Activated naive CD4-positive, alpha-beta T cell treated with anti-CD3 and anti-CD28 coated beads, Interleukin-2, amount 10 ng/mL, durations not matched to agents 7 days and 5 days (primary cell): ENCODE measurements around the gene ADTRP.
"Not testable (repeated sequence)": the region's sequence is repeated elsewhere in the genome, so short reads cannot be mapped to it uniquely, and the experiment has no call there.

Experiments used
- CTCF ChIA-PET: fragments of 350-600 bp; sonication (Branson Sonifier 250); formaldehyde crosslinking; loops from one replicate; lab custom pipeline; 2021; ENCODE audit warnings: antibody characterized with exemption; lab: Charles Lee
- DNase-seq: peaks from one replicate; pipeline ENCODE4 v3.0.0-alpha.2; 2020
- H3K27ac Mint-ChIP-seq: one replicate; pipeline ENCODE4 v1.8.0; 2021; ENCODE audit warnings: mild to moderate bottlenecking, moderate library complexity, mixed read lengths
- H3K27me3 Mint-ChIP-seq: one replicate; pipeline ENCODE4 v1.8.0; 2021; ENCODE audit warnings: mild to moderate bottlenecking, mixed read lengths
- H3K36me3 Mint-ChIP-seq: one replicate; pipeline ENCODE4 v1.8.0; 2021; ENCODE audit warnings: mixed read lengths
- H3K4me1 Mint-ChIP-seq: one replicate; pipeline ENCODE4 v1.8.0; 2021; ENCODE audit warnings: mixed read lengths
- H3K4me3 Mint-ChIP-seq: one replicate; pipeline ENCODE4 v1.8.0; 2021; ENCODE audit warnings: mild to moderate bottlenecking, moderate library complexity, mixed read lengths
- H3K9me3 Mint-ChIP-seq: one replicate; pipeline ENCODE4 v1.8.0; 2021; ENCODE audit warnings: mixed read lengths

Gene ADTRP

GRCh38 chr6:11684901-11685480 is 93.6 kb downstream of the ADTRP start:
- Mint-ChIP-seq H3K9me3 (peaks cover 5% of the 10 kb centered on the region), H3K4me1 (no peaks in the 10 kb centered on the region), H3K27me3 (no peaks in the 10 kb centered on the region), H3K36me3 (no peaks in the 10 kb centered on the region), H3K4me3 (no peak overlapping the region), H3K27ac (no peak overlapping the region)
- CTCF ChIA-PET: interaction anchor here (0.6 kb wide), 1 partner anchor 147 kb away, joined by 3 read pairs; no protein-coding TSS in a partner anchor
- DNase-seq: no peak

GRCh38 chr6:11683871-11684270 is 94.7 kb downstream of the ADTRP start:
- CTCF ChIA-PET: no interaction called here
- DNase-seq: no peak
- no peak overlapping the region for H3K27ac Mint-ChIP-seq
- H3K4me3 Mint-ChIP-seq: no peak overlapping the region
- peaks cover 6% of the 10 kb centered on the region for H3K9me3 Mint-ChIP-seq
- no peaks in the 10 kb centered on the region for H3K4me1 Mint-ChIP-seq
- H3K36me3 Mint-ChIP-seq: no peaks in the 10 kb centered on the region
- H3K27me3 Mint-ChIP-seq: no peaks in the 10 kb centered on the region

GRCh38 chr6:11682561-11682975 is 96.0 kb downstream of the ADTRP start:
- Mint-ChIP-seq H3K9me3 (peaks cover 6% of the 10 kb centered on the region), H3K36me3 (no peaks in the 10 kb centered on the region), H3K27ac (no peak overlapping the region), H3K4me3 (no peak overlapping the region), H3K4me1 (no peaks in the 10 kb centered on the region), H3K27me3 (no peaks in the 10 kb centered on the region)
- no peak for DNase-seq
- CTCF ChIA-PET: no interaction called here

DNA sequence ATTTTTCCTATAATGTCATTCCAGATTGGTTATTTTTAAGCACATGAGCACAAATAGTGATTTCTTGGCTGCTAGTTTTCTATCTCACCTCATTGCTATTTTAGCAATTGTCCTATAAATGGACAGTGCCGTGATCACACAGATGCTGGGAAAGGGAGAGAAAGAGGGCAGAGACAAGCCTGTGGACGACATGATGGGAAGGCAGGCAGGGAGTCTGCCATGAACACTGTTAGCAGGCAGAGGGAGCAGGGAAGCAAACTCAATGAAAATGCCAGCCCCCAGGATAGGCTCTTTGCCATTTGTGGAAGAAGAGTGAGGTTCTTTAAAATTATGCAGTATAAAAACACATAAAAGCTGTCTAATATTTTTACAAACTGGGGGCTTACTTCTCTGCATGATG is 96.8 kb downstream of the ADTRP start:
- Mint-ChIP-seq H3K36me3 (no peaks in the 10 kb centered on the region), H3K4me1 (no peaks in the 10 kb centered on the region), H3K9me3 (peaks cover 6% of the 10 kb centered on the region), H3K27me3 (no peaks in the 10 kb centered on the region), H3K4me3 (no peak overlapping the region), H3K27ac (no peak overlapping the region)
- no peak for DNase-seq
- CTCF ChIA-PET: no interaction called here

GRCh38 chr6:11681357-11681756 is 97.2 kb downstream of the ADTRP start:
- H3K4me3 Mint-ChIP-seq: no peak overlapping the region
- no peak overlapping the region for H3K27ac Mint-ChIP-seq
- no peak for DNase-seq
- peaks cover 6% of the 10 kb centered on the region for H3K9me3 Mint-ChIP-seq
- CTCF ChIA-PET: no interaction called here
- no peaks in the 10 kb centered on the region for H3K36me3 Mint-ChIP-seq
- no peaks in the 10 kb centered on the region for H3K27me3 Mint-ChIP-seq
- H3K4me1 Mint-ChIP-seq: no peaks in the 10 kb centered on the region

GRCh38 chr6:11680479-11680878 is 98.1 kb downstream of the ADTRP start:
- H3K9me3 Mint-ChIP-seq, H3K4me3 Mint-ChIP-seq, CTCF ChIA-PET, H3K36me3 Mint-ChIP-seq, DNase-seq, H3K27ac Mint-ChIP-seq, H3K4me1 Mint-ChIP-seq, H3K27me3 Mint-ChIP-seq: not testable (repeated sequence)

DNA sequence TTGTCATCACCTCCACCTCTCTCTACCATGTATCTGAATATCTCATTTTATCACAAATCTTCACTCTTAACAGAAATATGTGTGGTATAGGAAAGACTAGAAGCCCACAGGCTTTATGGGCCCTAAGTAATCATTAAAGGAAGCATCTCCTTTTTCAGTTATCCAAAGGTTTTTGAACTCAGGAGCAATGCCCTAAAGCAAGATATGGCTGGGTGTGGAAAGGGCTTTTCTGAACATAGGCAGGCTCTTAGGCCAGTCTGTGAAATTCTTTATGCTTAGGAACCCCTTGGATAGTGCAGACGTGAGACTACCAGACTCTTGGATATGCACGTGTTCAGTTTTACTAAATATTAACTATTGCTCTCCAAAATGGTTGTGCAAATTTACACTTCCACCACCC is 99.5 kb downstream of the ADTRP start:
- Mint-ChIP-seq H3K27me3 (no peaks in the 10 kb centered on the region), H3K36me3 (no peaks in the 10 kb centered on the region), H3K4me3 (no peak overlapping the region), H3K27ac (no peak overlapping the region), H3K4me1 (no peaks in the 10 kb centered on the region), H3K9me3 (peaks cover 6% of the 10 kb centered on the region)
- CTCF ChIA-PET: no interaction called here
- DNase-seq: no peak

DNA sequence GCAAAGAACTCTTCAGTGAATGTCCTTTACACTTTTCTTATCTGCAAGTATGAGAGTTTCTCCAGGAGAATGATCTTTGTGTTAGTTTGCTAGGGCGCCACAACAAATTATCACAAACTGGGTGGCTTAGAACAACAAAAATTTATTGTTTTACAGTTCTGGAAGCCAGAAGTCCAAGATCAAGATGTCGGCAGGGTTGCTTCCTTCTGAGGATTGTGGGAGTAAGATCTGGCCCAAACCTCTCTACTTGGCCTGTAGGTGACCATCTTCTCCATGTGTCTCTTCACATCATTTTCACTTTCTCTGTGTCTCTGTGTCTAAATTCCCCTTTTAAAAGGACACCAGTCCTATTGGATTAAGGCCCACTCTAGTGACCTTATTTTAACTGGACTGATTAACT is 103.0 kb downstream of the ADTRP start:
- no peaks in the 10 kb centered on the region for H3K4me1 Mint-ChIP-seq
- CTCF ChIA-PET: no interaction called here
- H3K27ac Mint-ChIP-seq: no peak overlapping the region
- no peak overlapping the region for H3K4me3 Mint-ChIP-seq
- H3K9me3 Mint-ChIP-seq: peaks cover 3% of the 10 kb centered on the region
- DNase-seq: no peak
- no peaks in the 10 kb centered on the region for H3K36me3 Mint-ChIP-seq
- no peaks in the 10 kb centered on the region for H3K27me3 Mint-ChIP-seq

DNA sequence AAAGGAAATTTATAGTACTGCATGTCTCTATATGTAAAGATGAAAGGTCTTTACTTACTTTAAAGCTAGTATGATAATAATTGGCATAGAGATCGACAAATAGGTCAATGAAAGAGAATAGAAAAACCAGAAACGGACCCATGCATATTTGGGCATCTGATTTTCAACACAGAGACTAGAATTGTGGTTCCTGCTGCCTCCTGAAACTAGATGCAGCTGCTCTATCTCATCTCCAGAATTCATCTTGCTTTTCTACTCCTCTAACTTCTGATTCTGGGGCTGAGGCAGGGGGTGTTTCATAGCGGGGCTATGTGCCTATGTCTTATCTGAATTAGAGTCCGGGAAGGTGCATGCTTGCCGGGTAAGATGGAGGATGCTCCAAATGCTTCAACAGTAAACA is 105.9 kb downstream of the ADTRP start:
- no peak overlapping the region for H3K4me3 Mint-ChIP-seq
- DNase-seq: no peak
- no peaks in the 10 kb centered on the region for H3K4me1 Mint-ChIP-seq
- no peaks in the 10 kb centered on the region for H3K36me3 Mint-ChIP-seq
- no peak overlapping the region for H3K27ac Mint-ChIP-seq
- peaks cover 9% of the 10 kb centered on the region for H3K27me3 Mint-ChIP-seq
- no peaks in the 10 kb centered on the region for H3K9me3 Mint-ChIP-seq
- CTCF ChIA-PET: no interaction called here

DNA sequence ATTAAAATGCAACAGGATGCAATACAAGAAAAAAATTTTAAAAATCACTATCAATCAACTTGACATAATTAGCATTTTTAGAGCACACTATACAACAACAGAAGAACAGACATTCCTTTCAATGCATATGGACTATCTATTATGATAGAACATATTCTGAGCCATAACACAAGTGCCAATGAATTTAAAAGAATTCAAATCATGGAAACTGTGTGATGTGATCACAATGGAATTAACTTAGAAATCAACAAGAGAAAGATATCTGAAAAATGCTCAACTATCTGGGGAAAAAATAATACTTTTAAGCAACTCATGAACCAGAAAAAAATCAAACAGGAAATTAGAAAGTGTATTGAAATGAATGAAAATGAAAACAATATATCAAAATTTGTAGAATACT is 106.3 kb downstream of the ADTRP start:
- H3K36me3 Mint-ChIP-seq: no peaks in the 10 kb centered on the region
- no peak for DNase-seq
- H3K27me3 Mint-ChIP-seq: peaks cover 9% of the 10 kb centered on the region
- no peak overlapping the region for H3K27ac Mint-ChIP-seq
- no peaks in the 10 kb centered on the region for H3K9me3 Mint-ChIP-seq
- no peaks in the 10 kb centered on the region for H3K4me1 Mint-ChIP-seq
- H3K4me3 Mint-ChIP-seq: no peak overlapping the region
- CTCF ChIA-PET: no interaction called here

DNA sequence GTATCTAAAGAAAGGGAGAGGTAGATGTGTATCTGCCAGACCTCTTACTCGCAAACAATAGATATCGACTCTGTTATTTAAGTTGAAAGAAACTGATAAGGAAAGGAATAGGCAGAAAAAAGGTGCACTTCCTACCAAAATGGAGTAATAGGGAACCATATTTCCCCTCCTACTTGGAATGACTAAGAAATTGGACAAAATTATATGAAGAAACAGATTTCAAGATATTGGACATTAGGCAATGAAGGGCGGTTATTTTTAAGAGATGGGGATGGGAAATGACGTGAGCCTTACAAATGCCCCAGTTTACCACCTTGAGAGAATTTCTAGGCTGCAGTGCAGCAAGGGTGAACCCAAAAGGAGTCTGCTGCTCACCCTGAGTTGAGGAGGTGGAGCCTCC is 108.9 kb downstream of the ADTRP start:
- CTCF ChIA-PET: no interaction called here
- H3K9me3 Mint-ChIP-seq: no peaks in the 10 kb centered on the region
- H3K36me3 Mint-ChIP-seq: no peaks in the 10 kb centered on the region
- H3K27me3 Mint-ChIP-seq: peaks cover 9% of the 10 kb centered on the region
- no peaks in the 10 kb centered on the region for H3K4me1 Mint-ChIP-seq
- H3K27ac Mint-ChIP-seq: no peak overlapping the region
- DNase-seq: no peak
- no peak overlapping the region for H3K4me3 Mint-ChIP-seq

GRCh38 chr6:11668455-11668854 is 110.1 kb downstream of the ADTRP start:
- Mint-ChIP-seq H3K4me1 (no peaks in the 10 kb centered on the region), H3K9me3 (no peaks in the 10 kb centered on the region), H3K36me3 (no peaks in the 10 kb centered on the region), H3K27ac (no peak overlapping the region), H3K27me3 (peaks cover 9% of the 10 kb centered on the region), H3K4me3 (no peak overlapping the region)
- no peak for DNase-seq
- CTCF ChIA-PET: no interaction called here

GRCh38 chr6:11667876-11668275 is 110.7 kb downstream of the ADTRP start:
- no peak overlapping the region for H3K4me3 Mint-ChIP-seq
- no peaks in the 10 kb centered on the region for H3K4me1 Mint-ChIP-seq
- no peak for DNase-seq
- no peaks in the 10 kb centered on the region for H3K9me3 Mint-ChIP-seq
- CTCF ChIA-PET: no interaction called here
- H3K36me3 Mint-ChIP-seq: no peaks in the 10 kb centered on the region
- peaks cover 9% of the 10 kb centered on the region for H3K27me3 Mint-ChIP-seq
- H3K27ac Mint-ChIP-seq: no peak overlapping the region

DNA sequence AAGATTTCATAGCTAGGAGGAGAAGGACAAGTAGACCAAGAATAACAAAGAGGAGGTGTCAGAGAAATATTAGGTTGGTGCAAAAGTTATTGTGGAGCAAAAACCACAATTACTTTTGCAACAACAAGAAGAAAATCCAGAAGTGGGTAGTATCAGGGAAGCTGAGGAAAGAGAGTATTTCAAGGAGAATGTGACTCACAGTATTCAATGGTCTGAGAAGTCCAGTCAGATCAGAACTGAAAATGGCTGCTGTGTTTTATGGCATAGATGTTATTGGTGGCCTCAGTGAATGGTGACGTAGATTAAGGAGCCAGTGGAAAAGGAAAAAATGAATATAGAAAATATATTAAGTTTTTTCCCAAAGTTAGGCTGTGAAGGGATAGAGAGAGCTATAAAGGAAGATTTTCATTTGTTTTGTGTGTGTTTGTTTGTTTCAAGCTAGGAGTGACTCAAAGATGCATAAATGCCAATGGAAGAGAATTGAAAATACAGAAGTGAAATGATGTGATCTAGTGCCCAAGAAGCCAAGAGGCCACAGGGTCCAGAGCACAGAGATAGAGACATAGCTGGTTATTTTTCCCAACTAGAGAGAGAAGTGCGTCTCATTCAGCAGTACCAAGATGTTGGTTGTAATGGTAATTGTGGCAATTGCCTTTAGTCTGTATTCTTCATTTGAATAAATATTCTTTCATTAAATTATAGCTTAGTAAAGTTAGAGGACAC is 112.8 kb downstream of the ADTRP start:
- Mint-ChIP-seq H3K27ac (no peak overlapping the region), H3K36me3 (no peaks in the 10 kb centered on the region), H3K9me3 (no peaks in the 10 kb centered on the region), H3K4me1 (no peaks in the 10 kb centered on the region), H3K27me3 (peaks cover 9% of the 10 kb centered on the region), H3K4me3 (no peak overlapping the region)
- CTCF ChIA-PET: no interaction called here
- DNase-seq: no peak
